Middle frontal gyrus (tissue), 1 donor: ENCODE results near the gene SHH.
A peak's percentile ranks its signal among the peaks of the same experiment; 100 is the strongest.

Experiments used
- DNase-seq: peaks from one replicate; pipeline ENCODE4 v3.0.0-alpha.2; 2015; ENCODE audit warnings: low spot score; ENCODE audit errors: extremely low spot score

Gene SHH

DNA sequence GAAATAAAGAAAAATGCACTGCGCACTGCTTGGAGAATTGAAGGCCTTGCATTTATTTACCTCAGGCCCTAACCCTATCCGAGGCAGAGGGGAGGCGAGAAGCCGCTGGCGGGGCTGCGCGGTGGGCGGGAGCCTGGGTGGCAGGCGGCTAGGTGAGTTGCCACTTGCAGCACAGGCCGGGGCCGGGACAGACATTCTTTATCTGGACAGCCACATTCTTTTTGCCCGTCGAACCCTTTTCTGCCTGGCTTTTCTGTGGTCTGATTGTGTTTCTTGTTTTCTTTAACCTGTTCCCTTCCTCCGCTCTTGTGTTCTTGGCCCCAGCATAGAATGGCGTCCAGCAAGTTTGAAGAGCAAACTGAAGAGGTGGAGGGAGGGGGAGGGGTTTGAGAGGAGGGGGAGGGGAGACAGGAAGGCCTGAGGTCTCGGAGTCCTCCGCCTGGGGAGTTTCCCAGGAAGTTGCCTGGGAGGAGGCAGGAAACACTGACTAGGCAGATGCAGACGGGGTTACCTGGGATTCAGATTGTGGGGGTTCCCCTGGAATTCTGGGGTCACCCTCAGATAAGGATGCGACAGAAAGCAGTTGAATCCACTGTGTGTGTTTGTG, 5.1 kb downstream of the SHH start:
- no peak for DNase-seq

DNA sequence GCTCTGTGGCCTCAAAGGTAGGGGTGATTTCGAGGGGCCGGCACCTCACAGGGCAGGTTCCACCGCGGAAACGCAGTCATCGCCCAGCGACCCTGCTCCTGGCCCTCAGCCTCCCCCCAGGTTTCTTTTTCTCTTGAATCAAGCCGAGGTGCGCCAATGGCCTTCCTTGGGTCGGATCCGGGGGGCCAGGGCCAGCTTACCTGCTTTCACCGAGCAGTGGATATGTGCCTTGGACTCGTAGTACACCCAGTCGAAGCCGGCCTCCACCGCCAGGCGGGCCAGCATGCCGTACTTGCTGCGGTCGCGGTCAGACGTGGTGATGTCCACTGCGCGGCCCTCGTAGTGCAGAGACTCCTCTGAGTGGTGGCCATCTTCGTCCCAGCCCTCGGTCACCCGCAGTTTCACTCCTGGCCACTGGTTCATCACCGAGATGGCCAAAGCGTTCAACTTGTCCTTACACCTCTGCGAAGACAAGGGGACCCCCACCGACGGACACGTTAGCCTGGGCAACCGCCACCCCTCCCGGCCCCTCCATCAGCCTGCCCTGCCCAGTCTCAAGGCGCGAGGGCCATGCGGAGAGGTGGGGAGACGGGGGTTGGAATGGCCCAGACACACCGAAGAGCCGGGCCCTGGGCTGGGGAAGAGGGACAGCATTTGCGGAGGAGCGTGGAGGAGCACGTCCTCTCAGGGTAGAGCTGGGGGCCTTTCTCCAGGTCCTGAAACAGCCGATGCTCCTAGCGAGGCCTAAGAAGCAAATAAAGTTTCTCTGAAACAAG, 6.0 kb downstream of the SHH start:
- no peak for DNase-seq

GRCh38 chr7:155805826-155806095, 6.5 kb downstream of the SHH start:
- no peak for DNase-seq

DNA sequence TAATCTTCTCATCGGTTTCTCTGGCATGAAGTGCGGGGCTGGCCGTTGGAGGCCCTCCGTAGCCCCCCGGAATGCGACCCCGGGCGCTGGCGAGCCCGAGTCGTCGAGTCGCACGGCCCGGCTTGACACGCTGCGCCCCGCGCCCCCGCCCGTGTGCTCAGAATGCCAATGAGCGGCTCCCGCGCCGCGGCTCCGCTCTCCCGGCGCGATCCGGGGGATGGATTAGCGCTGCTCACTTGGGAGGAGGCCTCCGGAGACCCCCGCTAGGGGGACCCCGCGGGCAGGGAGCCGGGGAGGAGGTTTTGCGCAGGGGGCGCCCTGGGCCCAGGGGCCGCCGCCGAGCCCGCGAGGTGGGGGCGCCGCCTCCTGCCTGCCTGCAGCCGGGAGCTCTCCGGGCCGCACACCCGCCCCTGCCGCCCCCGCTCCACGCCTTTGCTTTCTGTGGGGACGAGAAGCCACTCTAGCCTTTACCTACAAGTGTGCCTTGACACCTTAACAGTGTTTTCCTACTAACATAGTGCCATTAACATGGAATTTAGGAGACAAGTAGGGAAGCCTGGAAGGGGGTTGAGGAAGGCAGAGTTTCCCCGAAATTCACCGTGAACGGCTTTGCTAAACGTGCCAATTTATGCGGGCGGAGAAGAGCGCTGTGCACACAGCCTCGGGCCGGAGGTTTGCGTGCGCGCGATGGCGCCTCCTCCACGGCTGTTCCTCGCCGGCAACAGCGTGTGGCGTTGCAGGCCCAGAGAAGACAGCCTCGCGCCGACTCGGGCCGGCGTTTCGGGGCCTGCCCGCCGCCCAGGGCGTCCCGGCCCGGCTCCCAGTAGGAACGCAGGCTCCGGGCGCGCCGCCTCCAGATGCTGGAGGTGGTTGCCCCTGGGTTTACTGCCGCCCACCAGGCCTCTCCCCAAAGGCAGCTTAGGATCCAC, 7.1 kb downstream of the SHH start:
- peak; percentile 48 for DNase-seq

- no peak for DNase-seq
Observed at GRCh38 chr7:155804431-155804831, 7.8 kb downstream of the SHH start.

- no peak for DNase-seq
Observed at GRCh38 chr7:155803418-155804376, 8.6 kb downstream of the SHH start.

- no peak for DNase-seq
Observed at GRCh38 chr7:155802906-155803417, 9.3 kb downstream of the SHH start.

DNA sequence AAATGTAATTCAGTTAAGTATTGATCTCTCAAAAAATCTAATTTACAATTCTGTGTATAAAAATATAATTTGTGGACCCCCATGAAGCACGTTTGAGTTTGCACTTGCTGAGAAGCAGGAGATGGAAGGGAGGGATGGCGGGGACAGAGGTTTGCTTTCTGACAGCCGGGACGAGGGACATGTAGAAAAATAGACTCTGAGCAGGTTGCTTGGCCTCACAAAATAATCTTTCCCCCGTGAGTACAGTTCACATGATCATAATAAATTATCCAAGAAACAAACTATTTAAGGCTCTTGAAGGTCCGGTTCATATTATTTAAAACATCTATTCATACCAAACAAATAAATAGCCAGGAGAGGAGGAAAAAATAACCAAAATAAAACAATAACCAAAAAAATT, 10.0 kb downstream of the SHH start:
- DNase-seq, result no peak

- no peak for DNase-seq
Observed at GRCh38 chr7:155800741-155801267, 11.5 kb downstream of the SHH start.

GRCh38 chr7:155800301-155800700, 12.0 kb downstream of the SHH start:
- DNase-seq, result no peak

DNA sequence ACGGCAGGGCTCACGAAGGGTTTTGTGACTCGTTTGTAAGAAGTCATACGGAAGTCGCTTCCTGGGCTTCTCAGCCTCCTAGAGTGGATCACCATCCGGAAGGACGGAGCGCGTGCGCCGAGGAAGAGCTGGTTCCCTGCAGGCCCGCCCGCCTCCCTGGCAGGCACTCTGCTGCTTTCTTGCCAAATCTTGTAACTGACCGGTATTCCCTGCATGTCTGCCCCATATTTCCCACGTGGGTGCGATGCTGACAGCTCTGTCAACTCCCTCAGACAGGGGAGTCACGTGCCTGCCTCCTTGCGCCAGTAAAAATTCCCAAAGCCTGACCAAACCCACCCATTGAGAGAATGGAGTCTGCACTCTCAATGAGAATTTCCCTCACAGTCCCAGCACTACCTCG, 12.7 kb downstream of the SHH start:
- DNase-seq, result no peak

DNA sequence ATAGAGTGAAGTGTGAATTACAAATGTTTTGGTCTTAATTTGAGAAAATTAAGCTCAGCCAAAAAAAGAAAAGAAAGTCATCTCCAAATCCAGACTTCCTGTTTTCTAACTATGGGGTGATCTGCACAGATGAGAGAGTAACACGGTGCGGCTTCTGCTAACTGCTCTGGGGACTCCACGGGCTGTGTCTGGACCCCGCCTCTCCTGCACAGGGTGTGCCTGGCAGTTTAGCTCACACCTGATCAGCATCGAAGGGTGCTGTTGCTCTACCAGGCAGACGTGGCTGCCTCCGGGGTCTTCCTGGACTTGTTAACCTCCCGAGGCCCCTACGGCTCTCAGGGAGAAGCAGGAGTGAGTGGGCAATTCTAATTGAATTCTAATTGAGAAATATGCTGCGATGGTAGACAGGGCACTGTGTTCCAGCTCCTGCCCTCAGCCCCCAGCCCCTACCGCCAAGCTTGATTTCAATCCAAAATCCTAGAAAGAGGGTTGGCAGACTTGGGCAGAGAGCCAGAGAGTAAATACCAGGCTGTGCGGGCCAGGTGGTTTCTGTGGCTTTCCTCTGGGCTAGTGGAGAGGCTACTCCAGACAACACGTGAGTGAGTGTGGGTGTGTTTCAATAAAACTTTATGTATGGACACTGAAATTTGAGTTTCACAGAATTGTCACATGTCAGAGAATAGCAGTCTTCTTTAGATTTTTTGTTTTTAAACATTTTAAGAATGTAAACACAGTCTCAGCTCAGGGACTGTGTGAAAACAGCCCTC, 13.4 kb downstream of the SHH start:
- DNase-seq, result no peak

GRCh38 chr7:155797262-155798250, 14.7 kb downstream of the SHH start:
- no peak for DNase-seq

DNA sequence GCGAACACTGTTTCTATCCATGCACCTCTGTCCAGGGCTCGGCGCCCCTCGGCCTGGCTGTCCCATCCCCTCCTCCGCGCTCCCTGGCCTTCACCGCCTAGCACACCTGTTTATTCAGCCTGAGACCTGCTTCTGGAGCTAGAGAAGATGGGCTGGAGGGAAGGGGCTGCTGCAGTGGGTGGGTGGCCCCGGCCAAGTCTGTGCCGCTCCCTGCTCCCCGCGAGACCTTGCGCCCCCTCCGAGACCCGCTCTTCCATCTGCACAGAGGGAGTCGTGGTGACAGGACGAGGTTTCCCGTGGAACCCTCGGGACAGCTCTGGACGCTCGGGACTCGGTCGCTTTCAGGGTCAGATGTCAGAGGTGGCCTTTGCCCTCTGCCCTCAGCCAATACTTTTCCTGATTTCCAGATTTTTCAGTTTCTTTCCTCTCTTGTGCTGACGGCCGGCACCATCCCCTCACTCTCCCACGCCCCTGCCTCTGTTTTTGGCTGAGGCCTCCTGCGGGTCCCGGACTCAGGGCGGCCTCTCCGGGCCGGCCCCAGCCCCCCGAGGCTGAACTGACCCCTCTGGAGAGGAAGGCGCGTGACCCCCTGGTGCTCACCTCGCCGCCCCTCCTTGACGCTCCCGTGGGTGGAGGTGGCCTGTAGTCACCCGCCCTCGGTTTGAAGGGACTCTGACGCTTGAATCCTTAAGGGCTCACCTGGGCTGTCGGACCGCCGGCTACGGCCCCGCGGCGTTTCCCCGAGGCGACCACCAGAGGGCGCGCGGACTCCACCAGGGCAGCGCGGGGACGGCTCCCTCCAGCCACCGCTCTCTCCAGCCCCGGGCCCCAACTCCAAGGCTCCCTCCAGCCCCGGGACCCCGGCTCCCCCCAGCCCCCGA, 15.6 kb downstream of the SHH start:
- no peak for DNase-seq

- DNase-seq, result no peak
Observed at GRCh38 chr7:155795951-155796350, 16.3 kb downstream of the SHH start.

DNA sequence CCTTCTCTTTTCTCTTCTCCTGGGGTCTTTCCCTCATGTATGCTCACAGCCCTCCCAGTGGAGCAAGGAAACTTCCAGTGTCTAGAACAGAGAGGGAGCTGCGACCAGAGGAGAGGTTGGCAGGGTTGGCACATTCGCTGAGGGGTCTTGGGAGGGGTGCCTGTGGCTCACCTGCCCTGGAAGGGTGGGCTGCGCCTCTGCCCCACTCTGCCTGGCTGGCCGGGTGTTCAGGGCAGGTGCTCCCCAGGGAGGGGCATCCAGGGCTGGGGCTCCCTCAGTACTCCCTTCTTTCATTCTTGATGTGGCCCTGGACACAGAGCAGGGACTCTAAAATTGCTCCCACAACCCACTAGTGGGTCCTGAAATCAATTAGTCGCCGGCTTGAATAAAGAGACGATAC, 16.9 kb downstream of the SHH start:
- DNase-seq, result no peak

DNA sequence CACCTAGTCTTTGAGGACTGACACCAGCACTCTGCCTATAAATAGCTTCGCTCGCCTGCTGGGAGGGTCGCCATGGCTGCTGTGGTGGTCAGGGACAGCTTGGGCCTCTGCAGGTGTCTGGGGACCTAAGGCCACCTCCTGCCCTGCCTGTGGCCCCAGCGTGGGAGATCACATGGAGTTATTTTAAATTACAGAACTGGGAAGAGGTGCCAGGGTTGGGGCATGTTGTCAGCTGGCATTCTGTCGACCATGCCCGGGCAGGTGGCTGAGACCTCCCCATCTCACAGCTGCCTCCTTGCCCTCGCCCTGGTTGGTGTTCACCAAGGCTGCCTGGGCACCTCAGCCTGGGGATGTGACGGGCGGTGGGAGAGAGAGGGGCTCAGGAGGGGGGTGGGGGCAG, 18.1 kb downstream of the SHH start:
- no peak for DNase-seq

- no peak for DNase-seq
Observed at GRCh38 chr7:155793720-155794119, 18.5 kb downstream of the SHH start.
